GM12891 (cell line): ENCODE data around the gene TNFRSF1B.

ENCODE experiments used
- PAX5 ChIP-seq: IDR thresholded peaks from 2 replicates; pipeline ENCODE4 v1.6.1; 2011; ENCODE audit warnings: low read length, moderate library complexity, mild to moderate bottlenecking; ENCODE audit not compliant: insufficient read depth, severe bottlenecking
- POLR2A ChIP-seq: IDR thresholded peaks from 2 replicates; pipeline ENCODE4 v1.6.1; 2011; ENCODE audit warnings: low read depth, low read length, control low read depth
- POLR2AphosphoS5 ChIP-seq: IDR thresholded peaks from 2 replicates; pipeline ENCODE4 v1.6.1; 2011; ENCODE audit warnings: low read depth, low read length, control low read depth
- SPI1 ChIP-seq: IDR thresholded peaks from 2 replicates; pipeline ENCODE4 v1.6.1; 2011; ENCODE audit warnings: low read depth, low read length, control low read depth
- TAF1 ChIP-seq: IDR thresholded peaks from 2 replicates; pipeline ENCODE4 v1.6.1; 2011; ENCODE audit warnings: low read depth, low read length, control low read depth

DNA sequence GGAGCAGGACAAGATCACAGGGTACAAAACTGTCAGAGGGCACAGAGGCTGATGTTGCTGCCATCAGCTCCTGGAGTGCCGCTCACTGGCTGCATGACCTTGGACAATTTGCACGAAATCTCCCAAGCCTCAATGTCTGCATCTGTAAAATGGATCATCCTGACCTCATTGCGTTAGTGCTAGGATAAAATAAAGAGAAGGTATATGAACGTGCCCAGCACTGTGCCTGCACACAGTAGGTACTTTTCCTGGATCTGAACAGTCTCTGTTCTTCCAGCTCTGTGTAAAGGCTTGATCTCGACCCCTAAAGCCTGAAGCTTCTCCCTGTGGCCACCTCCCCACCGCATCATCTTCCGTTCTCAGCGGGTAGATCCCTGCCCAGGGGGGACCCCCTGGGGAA, 12.9 kb downstream of the TNFRSF1B start:
- TF ChIP-seq POLR2AphosphoS5 = no peak
- no peak for TF ChIP-seq POLR2A
- no peak for TF ChIP-seq TAF1
- no peak for TF ChIP-seq SPI1
- no peak for TF ChIP-seq PAX5
